HFFc6 (cell line): Measurements from ENCODE around the gene TMC1. TPM values are rescaled to one million over a fixed set of nuclear protein-coding genes. Genes with fewer than 3 reads are reported as not detected.

ENCODE experiments used
- DNase-seq: peaks from one replicate; pipeline ENCODE4 v3.0.0-alpha.2; 2018
- H3K27ac Mint-ChIP-seq: 2 replicates; pipeline ENCODE4 v1.8.0; 2020; ENCODE audit warnings: mild to moderate bottlenecking, mixed read lengths
- H3K27me3 Mint-ChIP-seq: 2 replicates; pipeline ENCODE4 v1.8.0; 2021; ENCODE audit warnings: mild to moderate bottlenecking, moderate library complexity, mixed read lengths; ENCODE audit not compliant: insufficient read depth
- H3K36me3 Mint-ChIP-seq: 2 replicates; pipeline ENCODE4 v1.8.0; 2021; ENCODE audit warnings: low read depth, mixed read lengths
- H3K4me1 Mint-ChIP-seq: 2 replicates; pipeline ENCODE4 v1.8.0; 2020; ENCODE audit warnings: low read depth, mixed read lengths
- H3K4me3 Mint-ChIP-seq: 2 replicates; pipeline ENCODE4 v1.8.0; 2020; ENCODE audit warnings: mild to moderate bottlenecking, moderate library complexity, mixed read lengths
- H3K9me3 Mint-ChIP-seq: 2 replicates; pipeline ENCODE4 v1.8.0; 2020; ENCODE audit warnings: mild to moderate bottlenecking, mixed read lengths
- total RNA-seq, 6 experiments: library from RNA; stranded (reverse); fragmentation: NEBNext Ultra II Directional; extraction: Animal tissue kit (Norgen Biotek cat#: 25700); gene quantifications; 2 replicates in 1 of 6; 3 replicates in 5 of 6; pipeline ENCODE4 v1.2.3, GENCODE V29; 2021
- TF ChIP-seq, protein P1 (sequence below): fragments of 200-600 bp; sonication (generic); IDR thresholded peaks from 2 replicates; pipeline ENCODE4 v1.5.0; 2021; ENCODE audit warnings: antibody characterized with exemption, mild to moderate bottlenecking

TMC1 gene
- total RNA-seq, 6 experiments from 2014 or later = 0.09 to 1.1 (median 0.65) TPM

DNA sequence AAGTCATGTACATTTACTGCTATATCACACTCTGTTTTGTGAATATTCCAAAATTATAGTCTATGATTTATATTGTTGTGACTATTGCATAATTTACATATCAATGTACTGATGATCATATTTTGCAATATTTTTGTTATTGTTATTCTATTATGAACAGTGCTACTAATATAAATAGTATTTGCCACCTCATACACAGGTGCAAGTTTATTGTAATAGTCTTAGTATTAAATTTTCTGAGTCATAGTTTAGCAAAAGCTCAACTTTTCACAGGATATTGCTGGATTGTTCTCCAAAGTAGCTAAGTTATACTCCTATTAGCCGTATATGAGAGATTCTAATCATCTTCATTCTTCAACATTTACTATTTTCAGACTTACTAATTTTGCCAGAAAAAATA lies 124.7 kb downstream of the TMC1 start:
- Mint-ChIP-seq H3K27ac (no peak overlapping the region), H3K36me3 (no peaks in the 10 kb centered on the region), H3K4me3 (no peak overlapping the region), H3K9me3 (no peaks in the 10 kb centered on the region), H3K27me3 (no peaks in the 10 kb centered on the region), H3K4me1 (no peaks in the 10 kb centered on the region)
- TF ChIP-seq, protein P1, sequence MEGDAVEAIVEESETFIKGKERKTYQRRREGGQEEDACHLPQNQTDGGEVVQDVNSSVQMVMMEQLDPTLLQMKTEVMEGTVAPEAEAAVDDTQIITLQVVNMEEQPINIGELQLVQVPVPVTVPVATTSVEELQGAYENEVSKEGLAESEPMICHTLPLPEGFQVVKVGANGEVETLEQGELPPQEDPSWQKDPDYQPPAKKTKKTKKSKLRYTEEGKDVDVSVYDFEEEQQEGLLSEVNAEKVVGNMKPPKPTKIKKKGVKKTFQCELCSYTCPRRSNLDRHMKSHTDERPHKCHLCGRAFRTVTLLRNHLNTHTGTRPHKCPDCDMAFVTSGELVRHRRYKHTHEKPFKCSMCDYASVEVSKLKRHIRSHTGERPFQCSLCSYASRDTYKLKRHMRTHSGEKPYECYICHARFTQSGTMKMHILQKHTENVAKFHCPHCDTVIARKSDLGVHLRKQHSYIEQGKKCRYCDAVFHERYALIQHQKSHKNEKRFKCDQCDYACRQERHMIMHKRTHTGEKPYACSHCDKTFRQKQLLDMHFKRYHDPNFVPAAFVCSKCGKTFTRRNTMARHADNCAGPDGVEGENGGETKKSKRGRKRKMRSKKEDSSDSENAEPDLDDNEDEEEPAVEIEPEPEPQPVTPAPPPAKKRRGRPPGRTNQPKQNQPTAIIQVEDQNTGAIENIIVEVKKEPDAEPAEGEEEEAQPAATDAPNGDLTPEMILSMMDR = no peak
- no peak for DNase-seq

DNA sequence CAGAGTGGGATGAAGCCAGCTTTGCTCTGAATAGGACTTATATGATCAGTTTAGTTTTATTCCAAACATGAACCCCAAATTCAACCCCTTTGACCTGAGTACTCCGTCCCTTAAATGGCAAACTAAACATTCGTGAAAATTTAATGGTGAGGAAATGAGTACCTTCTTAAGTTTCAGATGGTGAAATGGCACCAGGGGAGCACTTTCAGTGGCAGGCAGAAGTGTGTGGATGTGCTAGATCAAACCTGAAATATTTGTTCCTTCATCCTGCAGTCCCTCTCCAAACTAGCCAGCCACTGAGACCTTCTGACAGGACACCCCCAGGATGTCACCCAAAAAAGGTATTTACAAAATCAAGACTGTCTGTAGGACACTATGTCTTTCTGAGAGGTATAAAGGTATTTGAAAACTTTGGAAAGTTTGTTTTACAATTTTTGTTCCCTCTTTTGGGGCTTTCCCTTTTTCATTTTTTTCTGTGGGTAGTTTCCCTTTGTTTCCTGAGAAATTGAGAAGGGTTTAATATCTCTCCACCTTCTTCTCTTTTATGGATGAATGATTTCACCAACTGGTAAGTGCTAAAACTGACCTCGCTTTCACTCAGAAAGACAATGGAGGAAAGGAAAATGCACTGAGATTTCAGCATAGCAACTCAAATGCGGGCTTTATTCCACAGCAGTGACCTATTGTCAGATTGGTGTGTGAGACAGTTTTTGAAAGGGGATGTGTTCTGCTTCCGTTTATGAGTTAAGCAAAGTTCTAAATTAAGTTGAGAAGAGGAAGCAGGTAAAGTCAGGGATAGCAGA lies 127.1 kb downstream of the TMC1 start:
- no peaks in the 10 kb centered on the region for H3K36me3 Mint-ChIP-seq
- H3K4me3 Mint-ChIP-seq = no peak overlapping the region
- H3K9me3 Mint-ChIP-seq = no peaks in the 10 kb centered on the region
- H3K4me1 Mint-ChIP-seq = no peaks in the 10 kb centered on the region
- no peak for DNase-seq
- TF ChIP-seq, protein P1 = no peak
- H3K27me3 Mint-ChIP-seq = peaks cover 4% of the 10 kb centered on the region; the same call in 1 of the 2 replicates
- no peak overlapping the region for H3K27ac Mint-ChIP-seq

DNA sequence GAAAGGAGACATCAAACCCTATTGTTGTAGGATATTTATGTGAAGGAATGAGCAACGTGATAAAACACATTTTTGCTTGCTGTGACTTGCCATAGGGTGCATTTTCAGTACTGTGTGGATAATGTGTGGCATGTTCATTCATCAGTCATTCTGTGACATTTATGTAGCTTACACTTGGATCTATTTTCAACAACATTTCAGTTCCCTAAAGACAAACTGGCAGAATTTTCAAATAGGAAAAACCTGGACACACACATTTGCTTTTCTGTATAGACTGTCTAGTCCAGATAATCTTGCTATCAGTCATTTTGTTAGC lies 127.7 kb downstream of the TMC1 start:
- H3K27me3 Mint-ChIP-seq = peaks cover 4% of the 10 kb centered on the region; the same call in 1 of the 2 replicates
- TF ChIP-seq, protein P1 = no peak
- no peak overlapping the region for H3K27ac Mint-ChIP-seq
- no peaks in the 10 kb centered on the region for H3K36me3 Mint-ChIP-seq
- H3K4me1 Mint-ChIP-seq = no peaks in the 10 kb centered on the region
- H3K9me3 Mint-ChIP-seq = no peaks in the 10 kb centered on the region
- DNase-seq = no peak
- no peak overlapping the region for H3K4me3 Mint-ChIP-seq

DNA sequence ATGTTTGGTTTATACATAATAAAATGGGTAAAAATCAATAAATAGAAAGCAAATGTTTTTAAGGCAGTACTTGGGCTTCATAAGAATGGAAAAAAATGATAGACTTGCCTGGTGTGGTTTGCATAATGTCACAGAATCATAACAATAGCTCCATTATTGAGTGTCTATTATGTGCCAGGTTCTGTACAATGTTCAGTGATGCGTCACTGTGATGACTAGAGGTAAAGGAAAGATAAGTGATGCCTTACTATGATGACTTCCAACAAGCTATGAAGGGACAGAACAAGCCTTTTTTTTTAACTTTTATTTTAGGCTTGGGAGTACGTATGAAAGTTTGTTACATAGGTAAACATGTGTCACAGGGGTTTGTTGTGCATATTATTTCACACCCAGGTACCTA lies 128.8 kb downstream of the TMC1 start:
- no peaks in the 10 kb centered on the region for H3K36me3 Mint-ChIP-seq
- no peak for DNase-seq
- TF ChIP-seq, protein P1 = no peak
- no peak overlapping the region for H3K4me3 Mint-ChIP-seq
- H3K27ac Mint-ChIP-seq = no peak overlapping the region
- no peaks in the 10 kb centered on the region for H3K4me1 Mint-ChIP-seq
- H3K9me3 Mint-ChIP-seq = no peaks in the 10 kb centered on the region
- H3K27me3 Mint-ChIP-seq = peaks cover 4% of the 10 kb centered on the region; the same call in 1 of the 2 replicates

DNA sequence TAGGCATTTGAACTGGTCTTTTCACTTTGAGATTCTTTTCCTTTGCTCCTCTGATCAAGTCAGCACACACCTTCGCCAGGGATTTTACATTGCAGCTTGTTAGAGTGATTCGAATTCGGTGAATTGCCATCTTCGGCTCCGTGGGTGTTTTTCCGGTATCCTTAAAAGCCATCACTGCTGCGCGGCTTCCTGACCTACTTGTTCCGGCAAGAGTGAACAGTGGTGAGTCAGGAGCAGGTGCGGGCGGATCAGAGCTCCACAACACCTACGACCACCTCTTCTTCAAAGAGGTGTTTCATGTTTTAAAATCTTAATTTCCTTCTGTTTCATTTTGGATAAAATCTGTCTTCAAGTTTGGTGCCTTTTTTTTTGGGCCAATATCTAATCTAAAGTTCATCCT lies 134.6 kb downstream of the TMC1 start:
- no peak for DNase-seq
- Mint-ChIP-seq H3K27me3 (peaks cover 7% of the 10 kb centered on the region; the same call in 1 of the 2 replicates), H3K36me3 (no peaks in the 10 kb centered on the region), H3K4me1 (peaks cover 8% of the 10 kb centered on the region), H3K9me3 (no peaks in the 10 kb centered on the region), H3K27ac (no peak overlapping the region), H3K4me3 (no peak overlapping the region)
- TF ChIP-seq, protein P1 = no peak
